Subcutaneous preadipocyte (primary cell): ENCODE data around the gene OR1S2. TPM values are rescaled to one million over a fixed set of nuclear protein-coding genes. Genes with fewer than 3 reads are reported as not detected.

Experiments
- total RNA-seq: library from RNA; depleted of rRNA; stranded (reverse); fragments of >200 nt; gene quantifications from 2 replicates; pipeline ENCODE4 v1.2.3, GENCODE V29; 2012

The OR1S2 gene
- total RNA-seq = not detected in 2 replicates

GRCh38 chr11:58204042-58204441 lies at the start of gene OR1S2:
Gene OR1S2, minus strand, starts transcription at chr11:58204142. Its CDS starts 0 bp downstream, at chr11:58204142.

GRCh38 chr11:58212420-58212819 lies 8.5 kb upstream of the OR1S2 start, which contains the start of gene OR1S1:
Gene OR1S1, plus strand, starts transcription at chr11:58212720.

GRCh38 chr11:58188770-58189169 lies 15.2 kb downstream of the OR1S2 start, which contains the start of gene OR9Q2:
Gene OR9Q2, plus strand, starts transcription at chr11:58189070. Its CDS starts 1,421 bp downstream, at chr11:58190491.

Other genes starting within 250 kb of the OR1S2 start
- gene OR9Q1, start 180.3 kb downstream of the OR1S2 start, total RNA-seq = not detected in 2 replicates
- gene OR6Q1, start 173.2 kb downstream of the OR1S2 start, total RNA-seq = not detected in 2 replicates
- not detected in 2 replicates for gene OR9I1, start 78.6 kb downstream of the OR1S2 start, total RNA-seq
- not detected in 2 replicates for gene OR9Q2, start 15.1 kb downstream of the OR1S2 start, total RNA-seq
- not detected in 2 replicates for gene OR1S1, start 8.6 kb upstream of the OR1S2 start, total RNA-seq
- not detected in 2 replicates for gene OR10Q1, start 24.8 kb upstream of the OR1S2 start, total RNA-seq
- not detected in 2 replicates for gene OR10W1, start 64.1 kb upstream of the OR1S2 start, total RNA-seq
- gene OR5B17, start 154.9 kb upstream of the OR1S2 start, total RNA-seq = not detected in 2 replicates
- not detected in 2 replicates for gene OR5B3, start 202.7 kb upstream of the OR1S2 start, total RNA-seq
- not detected in 2 replicates for gene OR5B2, start 224.0 kb upstream of the OR1S2 start, total RNA-seq
- not detected in 2 replicates for gene OR5B12, start 238.1 kb upstream of the OR1S2 start, total RNA-seq